ENCODE measurements around the gene IP6K2.

DNA sequence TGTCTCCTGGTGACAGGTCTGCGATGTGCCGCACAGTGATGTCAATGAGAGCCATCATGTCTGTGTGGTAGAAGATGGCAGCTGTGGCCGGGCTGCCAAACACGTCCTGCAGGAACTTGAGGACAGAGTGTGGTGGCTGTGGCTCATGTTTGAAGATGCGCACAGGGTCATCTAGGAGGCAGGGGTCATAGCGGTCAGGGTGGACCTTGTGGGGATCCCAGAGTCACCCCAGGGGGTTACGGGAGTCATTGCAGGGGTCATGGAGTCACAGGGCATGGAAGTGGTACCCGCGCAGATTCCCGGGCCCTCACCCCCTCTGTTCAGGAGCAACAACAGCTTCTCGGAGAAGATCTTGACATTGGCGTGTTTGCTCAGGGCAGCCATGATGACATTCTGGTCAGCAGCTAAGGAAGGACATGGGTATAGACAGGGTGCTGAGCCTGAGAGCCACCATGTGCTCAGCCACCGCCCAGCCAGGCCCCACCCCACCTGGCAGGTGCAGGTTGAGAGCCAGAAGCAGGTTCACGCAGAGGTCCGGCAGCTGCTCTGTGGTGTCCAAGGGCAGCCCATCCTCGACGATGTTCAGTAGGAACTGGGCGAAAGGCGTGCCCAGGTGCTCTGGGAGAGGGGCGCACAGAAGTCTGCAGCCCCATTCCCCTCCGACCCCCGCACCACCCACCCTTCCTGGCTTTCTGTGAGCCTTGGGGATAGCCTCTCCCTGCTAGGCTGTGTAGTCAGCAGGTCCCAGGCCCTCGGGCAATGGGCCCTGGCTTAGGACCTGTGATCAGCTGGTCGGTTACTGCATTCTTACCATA lies 38.2 kb downstream of the IP6K2 start:
- TF ChIP-seq, protein P1, sequence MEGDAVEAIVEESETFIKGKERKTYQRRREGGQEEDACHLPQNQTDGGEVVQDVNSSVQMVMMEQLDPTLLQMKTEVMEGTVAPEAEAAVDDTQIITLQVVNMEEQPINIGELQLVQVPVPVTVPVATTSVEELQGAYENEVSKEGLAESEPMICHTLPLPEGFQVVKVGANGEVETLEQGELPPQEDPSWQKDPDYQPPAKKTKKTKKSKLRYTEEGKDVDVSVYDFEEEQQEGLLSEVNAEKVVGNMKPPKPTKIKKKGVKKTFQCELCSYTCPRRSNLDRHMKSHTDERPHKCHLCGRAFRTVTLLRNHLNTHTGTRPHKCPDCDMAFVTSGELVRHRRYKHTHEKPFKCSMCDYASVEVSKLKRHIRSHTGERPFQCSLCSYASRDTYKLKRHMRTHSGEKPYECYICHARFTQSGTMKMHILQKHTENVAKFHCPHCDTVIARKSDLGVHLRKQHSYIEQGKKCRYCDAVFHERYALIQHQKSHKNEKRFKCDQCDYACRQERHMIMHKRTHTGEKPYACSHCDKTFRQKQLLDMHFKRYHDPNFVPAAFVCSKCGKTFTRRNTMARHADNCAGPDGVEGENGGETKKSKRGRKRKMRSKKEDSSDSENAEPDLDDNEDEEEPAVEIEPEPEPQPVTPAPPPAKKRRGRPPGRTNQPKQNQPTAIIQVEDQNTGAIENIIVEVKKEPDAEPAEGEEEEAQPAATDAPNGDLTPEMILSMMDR (conservative IDR thresholded peaks at IDR 0.05; ENCODE audit: low read depth, low read length) = no peak
- no peak for TF ChIP-seq EZH2 (IDR thresholded peaks at IDR 0.05; ENCODE audit: low read length, unreplicated experiment)
- no peak for TF ChIP-seq EZH2phosphoT487 (IDR thresholded peaks at IDR 0.05; ENCODE audit: borderline replicate concordance, low read length)
